Measurements from ENCODE around the gene UMODL1. TPM values are rescaled to one million over a fixed set of nuclear protein-coding genes. Genes with fewer than 3 reads are reported as not detected.

Gene UMODL1
- not detected for total RNA-seq

GRCh38 chr21:42071146-42071737 lies at the start of gene UMODL1:
Gene UMODL1, plus strand, starts transcription at chr21:42071317. Its CDS starts 0 bp downstream, at chr21:42071317.
- DNase-seq (ENCODE audit: low spot score in 2 of 2) (no peak), FAIRE-seq (no peak)

GRCh38 chr21:42021371-42022090 lies 49.6 kb upstream of the UMODL1 start:
- FAIRE-seq (no peak), DNase-seq (ENCODE audit: low spot score in 2 of 2) (no peak)

GRCh38 chr21:42022091-42022430 lies 49.1 kb upstream of the UMODL1 start:
- DNase-seq (ENCODE audit: low spot score in 2 of 2): no peak

GRCh38 chr21:42022906-42023305 lies 48.2 kb upstream of the UMODL1 start:
- DNase-seq (ENCODE audit: low spot score in 2 of 2): no peak
- FAIRE-seq: no peak

More at GRCh38 chr21:42022091-42022430, 49.1 kb upstream of the UMODL1 start:
- no peak for FAIRE-seq

- FAIRE-seq (no peak), DNase-seq (ENCODE audit: low spot score in 2 of 2) (no peak)
Measured at GRCh38 chr21:42025376-42026081, 45.6 kb upstream of the UMODL1 start.

GRCh38 chr21:42026082-42026435 lies 45.1 kb upstream of the UMODL1 start:
- no peak for FAIRE-seq

GRCh38 chr21:42027085-42027821 lies 43.9 kb upstream of the UMODL1 start:
- no peak for FAIRE-seq
- DNase-seq (ENCODE audit: low spot score in 2 of 2): no peak

More at GRCh38 chr21:42026082-42026435, 45.1 kb upstream of the UMODL1 start:
- DNase-seq (ENCODE audit: low spot score in 2 of 2): no peak

GRCh38 chr21:42027822-42028765 lies 43.0 kb upstream of the UMODL1 start:
- FAIRE-seq (no peak), DNase-seq (ENCODE audit: low spot score in 2 of 2) (no peak)

GRCh38 chr21:42028766-42029425 lies 42.2 kb upstream of the UMODL1 start:
- no peak for FAIRE-seq
- no peak for DNase-seq (ENCODE audit: low spot score in 2 of 2)

GRCh38 chr21:42030311-42030710 lies 40.8 kb upstream of the UMODL1 start:
- FAIRE-seq: no peak
- DNase-seq (ENCODE audit: low spot score in 2 of 2): no peak

- no peak for DNase-seq (ENCODE audit: low spot score in 2 of 2)
- no peak for FAIRE-seq
Measured at GRCh38 chr21:42031241-42031640, 39.9 kb upstream of the UMODL1 start.

GRCh38 chr21:42031816-42032215 lies 39.3 kb upstream of the UMODL1 start:
- no peak for DNase-seq (ENCODE audit: low spot score in 2 of 2)
- FAIRE-seq: no peak

GRCh38 chr21:42032266-42032665 lies 38.9 kb upstream of the UMODL1 start:
- no peak for DNase-seq (ENCODE audit: low spot score in 2 of 2)
- FAIRE-seq: no peak

- DNase-seq (ENCODE audit: low spot score in 2 of 2): no peak
- FAIRE-seq: no peak
Measured at GRCh38 chr21:42032968-42033367, 38.1 kb upstream of the UMODL1 start.

GRCh38 chr21:42036313-42036712 lies 34.8 kb upstream of the UMODL1 start:
- DNase-seq (ENCODE audit: low spot score in 2 of 2) (no peak), FAIRE-seq (no peak)

- FAIRE-seq: no peak
- no peak for DNase-seq (ENCODE audit: low spot score in 2 of 2)
Measured at GRCh38 chr21:42037516-42037915, 33.6 kb upstream of the UMODL1 start.

GRCh38 chr21:42037943-42038342 lies 33.2 kb upstream of the UMODL1 start:
- FAIRE-seq (no peak), DNase-seq (ENCODE audit: low spot score in 2 of 2) (no peak)

GRCh38 chr21:42038393-42038792 lies 32.7 kb upstream of the UMODL1 start:
- FAIRE-seq (no peak), DNase-seq (ENCODE audit: low spot score in 2 of 2) (no peak)

GRCh38 chr21:42038826-42039425 lies 32.2 kb upstream of the UMODL1 start:
- no peak for FAIRE-seq
- no peak for DNase-seq (ENCODE audit: low spot score in 2 of 2)

Measured in frontal cortex (tissue), 4 donors.